ENCODE data around the gene PTPRK. TPM values are rescaled to one million over a fixed set of nuclear protein-coding genes. Genes with fewer than 3 reads are reported as not detected.
"Not testable (repeated sequence)": the region's sequence is repeated elsewhere in the genome, so short reads cannot be mapped to it uniquely, and the experiment has no call there.

Gene PTPRK
- polyA plus RNA-seq, 3 donors, result 3.1 to 18.6 (median 11.3) TPM

GRCh38 chr6:127952176-127952575, 568.2 kb downstream of the PTPRK start:
- no peak overlapping the region for H3K27ac ChIP-seq (ENCODE audit: low read depth, low read length)
- 94 to 97% (median 96%) methylated on average over 5 of the region's 5 CpGs for whole genome bisulfite sequencing, 3 donors

- H3K27ac ChIP-seq (ENCODE audit: low read depth, low read length), result no peak overlapping the region
- WGBS, 3 donors, result 77 to 90% (median 81%) methylated on average over 2 of the region's 2 CpGs
Measured at GRCh38 chr6:127951172-127951917, 569.1 kb downstream of the PTPRK start.

- 70 to 82% (median 76%) methylated on average over 8 of the region's 8 CpGs for WGBS, 3 donors
- H3K27ac ChIP-seq (ENCODE audit: low read depth, low read length), result no peak overlapping the region
Measured at GRCh38 chr6:127950566-127951145, 569.7 kb downstream of the PTPRK start.

GRCh38 chr6:127949251-127949650, 571.1 kb downstream of the PTPRK start:
- 86 to 95% (median 91%) methylated on average over 3 of the region's 3 CpGs for WGBS, 3 donors
- no peak overlapping the region for H3K27ac ChIP-seq (ENCODE audit: low read depth, low read length)

- H3K27ac ChIP-seq (ENCODE audit: low read depth, low read length), result no peak overlapping the region
- 92 to 97% (median 96%) methylated on average over 2 of the region's 2 CpGs for whole genome bisulfite sequencing, 3 donors
Measured at GRCh38 chr6:127946388-127946787, 574.0 kb downstream of the PTPRK start.

- H3K27ac ChIP-seq (ENCODE audit: low read depth, low read length), result no peak overlapping the region
- WGBS, 3 donors, result 76 to 88% (median 88%) methylated on average over 3 of the region's 3 CpGs
Measured at GRCh38 chr6:127945434-127946097, 574.8 kb downstream of the PTPRK start.

GRCh38 chr6:127941228-127941627, 579.2 kb downstream of the PTPRK start:
- 75 to 92% (median 89%) methylated on average over 5 of the region's 5 CpGs for WGBS, 3 donors
- no peak overlapping the region for H3K27ac ChIP-seq (ENCODE audit: low read depth, low read length)

GRCh38 chr6:127939442-127940066, 580.8 kb downstream of the PTPRK start:
- no peak overlapping the region for H3K27ac ChIP-seq (ENCODE audit: low read depth, low read length)
- 22 to 43% (median 33%) methylated on average over 3 of the region's 3 CpGs for WGBS, 3 donors

- no peak overlapping the region for H3K27ac ChIP-seq (ENCODE audit: low read depth, low read length)
Measured at GRCh38 chr6:127938701-127939100, 581.7 kb downstream of the PTPRK start.

- H3K27ac ChIP-seq (ENCODE audit: low read depth, low read length), result no peak overlapping the region
Measured at GRCh38 chr6:127937747-127938146, 582.7 kb downstream of the PTPRK start.

- no peak overlapping the region for H3K27ac ChIP-seq (ENCODE audit: low read depth, low read length)
- WGBS, 3 donors, result 71 to 82% (median 76%) methylated on average over 2 of the region's 2 CpGs
Measured at GRCh38 chr6:127937102-127937501, 583.3 kb downstream of the PTPRK start.

- WGBS, 3 donors, result 73 to 86% (median 75%) methylated on average over 1 of the region's 1 CpG
Measured at GRCh38 chr6:127934956-127935355, 585.4 kb downstream of the PTPRK start.

GRCh38 chr6:127933852-127934840, 586.3 kb downstream of the PTPRK start:
- WGBS, 3 donors, result 84 to 90% (median 86%) methylated on average over 7 of the region's 7 CpGs

More at GRCh38 chr6:127934956-127935355, 585.4 kb downstream of the PTPRK start:
- H3K27ac ChIP-seq (ENCODE audit: low read depth, low read length), result no peak overlapping the region

GRCh38 chr6:127933137-127933536, 587.3 kb downstream of the PTPRK start:
- 77 to 91% (median 90%) methylated on average over 1 of the region's 1 CpG for WGBS, 3 donors

More at GRCh38 chr6:127933852-127934840, 586.3 kb downstream of the PTPRK start:
- no peak overlapping the region for H3K27ac ChIP-seq (ENCODE audit: low read depth, low read length)

GRCh38 chr6:127932708-127933107, 587.7 kb downstream of the PTPRK start:
- WGBS, 3 donors, result 69 to 89% (median 79%) methylated on average over 5 of the region's 5 CpGs
- no peak overlapping the region for H3K27ac ChIP-seq (ENCODE audit: low read depth, low read length)

More at GRCh38 chr6:127933137-127933536, 587.3 kb downstream of the PTPRK start:
- no peak overlapping the region for H3K27ac ChIP-seq (ENCODE audit: low read depth, low read length)

GRCh38 chr6:127926441-127926840, 594.0 kb downstream of the PTPRK start:
- H3K27ac ChIP-seq (ENCODE audit: low read depth, low read length), result not testable (repeated sequence)
- 85 to 88% (median 87%) methylated on average over 6 to 10 of the region's 10 CpGs for WGBS, 3 donors

- 73 to 91% (median 89%) methylated on average over 2 of the region's 2 CpGs for WGBS, 3 donors
- H3K27ac ChIP-seq (ENCODE audit: low read depth, low read length), result no peak overlapping the region
Measured at GRCh38 chr6:127924440-127924839, 596.0 kb downstream of the PTPRK start.

GRCh38 chr6:127924031-127924430, 596.4 kb downstream of the PTPRK start:
- no peak overlapping the region for H3K27ac ChIP-seq (ENCODE audit: low read depth, low read length)

Data from adipose tissue (tissue), 3 donors.